ENCODE data around the gene CDK11B.

CDK11B gene

DNA sequence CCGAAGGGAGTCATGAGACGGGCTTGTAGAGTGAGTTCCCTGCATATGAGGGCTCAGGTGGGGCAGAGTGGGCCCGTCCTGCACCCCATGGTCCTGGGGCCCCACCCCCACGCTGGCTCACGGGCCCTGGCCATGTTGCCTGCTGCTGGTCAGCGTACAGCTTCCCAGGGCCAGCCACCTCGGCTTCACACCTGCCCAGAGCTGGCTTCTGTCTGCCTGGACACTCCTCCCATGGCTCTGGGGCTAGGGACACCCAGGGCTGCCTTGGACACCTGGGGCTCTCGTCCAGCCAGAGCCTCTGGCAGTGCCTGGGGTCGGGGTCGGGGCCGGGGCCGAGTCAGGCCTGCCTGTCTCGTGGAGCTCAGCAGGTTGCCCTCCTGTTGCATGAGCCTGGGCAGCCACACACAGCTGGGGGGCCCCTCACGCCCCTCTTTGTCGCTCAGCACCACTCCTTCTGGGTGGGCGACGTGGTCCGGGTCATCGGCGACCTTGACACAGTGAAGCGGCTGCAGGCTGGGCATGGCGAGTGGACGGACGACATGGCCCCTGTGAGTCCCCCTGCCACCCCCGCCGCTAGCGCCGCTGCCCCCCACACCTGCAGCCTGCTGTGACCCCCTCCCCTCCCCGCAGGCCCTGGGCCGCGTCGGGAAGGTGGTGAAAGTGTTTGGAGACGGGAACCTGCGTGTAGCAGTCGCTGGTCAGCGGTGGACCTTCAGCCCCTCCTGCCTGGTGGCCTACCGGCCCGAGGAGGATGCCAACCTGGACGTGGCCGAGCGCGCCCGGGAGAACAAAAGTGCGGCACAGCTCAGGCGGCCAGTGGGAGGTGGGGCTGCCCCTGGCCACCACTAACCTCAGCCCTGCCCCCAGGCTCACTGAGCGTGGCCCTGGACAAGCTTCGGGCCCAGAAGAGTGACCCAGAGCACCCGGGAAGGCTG is 32.3 kb downstream of the CDK11B start:
- DNase-seq: no peak

DNA sequence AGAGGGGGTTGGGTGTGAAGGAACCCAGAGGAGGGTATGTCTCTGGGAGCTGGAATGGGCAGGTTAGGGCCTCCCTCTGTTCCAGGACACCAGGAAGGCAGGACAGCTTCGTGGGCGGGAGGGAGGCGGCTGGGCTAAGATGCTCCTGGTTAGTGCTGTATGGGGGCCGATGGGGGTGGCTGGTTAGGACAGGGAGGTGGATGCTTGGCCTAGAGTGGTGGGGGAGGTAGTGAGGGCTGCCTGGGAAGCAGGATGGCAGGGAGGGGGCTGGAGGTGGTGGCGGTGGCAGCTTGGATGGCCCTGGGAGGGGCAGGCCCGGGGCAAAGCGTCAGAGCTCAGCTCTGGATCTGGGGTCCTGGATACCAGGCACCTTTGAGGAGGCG is 33.0 kb downstream of the CDK11B start:
- DNase-seq: no peak

- DNase-seq: no peak
Measured at GRCh38 chr1:1625404-1625775, 33.4 kb downstream of the CDK11B start.

- no peak for DNase-seq
Measured at GRCh38 chr1:1624443-1625403, 34.1 kb downstream of the CDK11B start.

GRCh38 chr1:1623631-1624442 is 35.0 kb downstream of the CDK11B start:
- no peak for DNase-seq

GRCh38 chr1:1623181-1623630 is 35.6 kb downstream of the CDK11B start:
- no peak for DNase-seq

- DNase-seq: no peak
Measured at GRCh38 chr1:1622788-1623094, 36.1 kb downstream of the CDK11B start.

- DNase-seq: no peak
Measured at GRCh38 chr1:1622010-1622787, 36.6 kb downstream of the CDK11B start.

GRCh38 chr1:1621173-1622009 is 37.4 kb downstream of the CDK11B start:
- DNase-seq: no peak

- DNase-seq: no peak
Measured at GRCh38 chr1:1620433-1621139, 38.2 kb downstream of the CDK11B start.

DNA sequence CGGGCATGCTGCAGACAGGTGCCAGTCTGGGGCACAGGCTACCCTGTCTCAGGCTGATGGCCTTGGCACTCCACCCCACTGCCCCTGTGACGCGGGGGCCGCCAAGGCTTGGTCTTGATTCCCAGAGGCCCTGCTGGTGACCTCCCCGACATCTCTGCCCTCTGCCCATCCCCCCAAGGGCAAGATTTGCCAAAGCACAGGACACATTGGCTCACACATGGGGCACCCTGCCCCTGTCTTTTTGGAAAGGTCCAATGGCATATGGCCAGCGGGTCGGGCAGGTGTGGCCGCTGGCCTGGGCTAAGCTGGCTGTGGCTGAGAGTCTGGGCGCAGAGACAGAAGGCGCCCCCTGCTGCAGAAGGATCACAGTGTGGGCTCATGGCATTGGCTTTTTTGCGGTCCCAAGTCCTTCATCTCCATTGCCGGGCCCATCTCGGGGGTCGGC is 38.9 kb downstream of the CDK11B start:
- no peak for DNase-seq

DNA sequence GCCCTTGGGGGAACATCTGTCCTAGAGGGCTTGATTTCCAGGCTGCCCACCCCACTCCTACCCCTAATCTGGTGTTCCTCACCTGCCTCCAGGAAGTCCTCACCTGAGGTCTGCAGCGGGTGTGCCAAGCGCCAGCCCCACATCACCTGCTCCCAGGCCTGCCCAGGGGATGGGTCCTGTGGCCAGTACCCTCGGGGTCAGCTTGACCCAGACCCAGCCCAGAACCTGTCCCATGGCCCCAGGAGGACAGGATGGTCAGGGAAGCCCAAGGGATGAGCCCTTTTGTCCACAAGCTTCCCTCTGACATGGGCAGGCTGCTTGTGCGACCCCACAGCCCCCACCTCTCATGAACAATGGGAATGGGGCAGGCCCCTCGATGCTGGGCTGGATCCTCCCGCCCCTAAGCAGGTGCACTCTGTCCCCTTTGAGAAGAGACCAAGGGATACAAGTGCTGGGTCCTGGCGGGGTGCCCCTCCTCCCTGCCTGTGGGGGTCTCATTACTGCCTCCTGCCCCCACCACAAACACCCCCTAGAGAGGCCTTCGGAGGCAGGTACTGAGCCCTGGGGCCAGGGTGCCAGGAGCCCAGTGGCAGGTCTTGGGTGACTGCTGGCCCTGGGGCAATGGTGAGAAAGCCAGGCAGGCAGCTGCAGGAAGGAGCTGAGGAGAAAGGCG is 40.3 kb downstream of the CDK11B start:
- no peak for DNase-seq

DNA sequence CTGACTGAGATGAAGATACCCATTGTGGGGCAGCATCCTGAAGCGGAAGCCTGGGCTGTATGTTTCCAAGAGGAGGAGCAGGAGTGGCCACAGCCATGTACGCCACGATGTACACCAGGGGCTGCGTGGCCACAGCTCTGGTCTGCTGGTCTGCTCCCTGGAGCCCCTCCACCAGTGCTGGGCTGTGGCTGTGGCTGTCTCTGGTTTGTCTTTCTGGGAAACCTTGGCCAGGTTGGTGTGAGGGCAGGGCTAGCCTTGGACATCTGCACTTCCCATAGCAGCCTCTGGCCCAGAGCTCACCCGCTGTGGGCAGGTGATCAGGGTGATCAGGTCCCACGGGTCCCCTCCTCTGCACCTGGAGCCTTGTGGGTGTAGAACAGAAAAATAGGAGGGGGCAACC is 40.9 kb downstream of the CDK11B start:
- DNase-seq: no peak

DNA sequence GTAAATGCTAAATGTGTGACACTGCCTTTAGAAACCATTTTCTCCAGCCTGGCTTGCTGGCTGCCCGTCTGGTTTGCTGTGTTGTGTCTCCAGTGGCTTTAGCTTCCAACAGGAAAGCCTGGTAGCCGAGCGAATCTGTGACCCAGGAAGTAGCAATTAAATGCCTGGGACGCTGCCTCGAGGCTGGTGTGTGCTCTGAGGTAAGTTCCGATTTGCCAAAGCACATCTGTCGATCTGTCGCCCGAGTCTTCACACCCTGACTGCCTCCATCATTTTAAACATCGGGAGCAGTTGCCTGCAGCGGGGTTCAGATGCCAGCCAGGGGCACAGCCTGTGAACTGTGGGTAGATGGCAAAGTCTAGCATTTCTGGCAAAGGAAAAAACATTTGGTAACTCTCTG is 41.3 kb downstream of the CDK11B start:
- no peak for DNase-seq

GRCh38 chr1:1616838-1617237 is 42.0 kb downstream of the CDK11B start:
- no peak for DNase-seq

DNA sequence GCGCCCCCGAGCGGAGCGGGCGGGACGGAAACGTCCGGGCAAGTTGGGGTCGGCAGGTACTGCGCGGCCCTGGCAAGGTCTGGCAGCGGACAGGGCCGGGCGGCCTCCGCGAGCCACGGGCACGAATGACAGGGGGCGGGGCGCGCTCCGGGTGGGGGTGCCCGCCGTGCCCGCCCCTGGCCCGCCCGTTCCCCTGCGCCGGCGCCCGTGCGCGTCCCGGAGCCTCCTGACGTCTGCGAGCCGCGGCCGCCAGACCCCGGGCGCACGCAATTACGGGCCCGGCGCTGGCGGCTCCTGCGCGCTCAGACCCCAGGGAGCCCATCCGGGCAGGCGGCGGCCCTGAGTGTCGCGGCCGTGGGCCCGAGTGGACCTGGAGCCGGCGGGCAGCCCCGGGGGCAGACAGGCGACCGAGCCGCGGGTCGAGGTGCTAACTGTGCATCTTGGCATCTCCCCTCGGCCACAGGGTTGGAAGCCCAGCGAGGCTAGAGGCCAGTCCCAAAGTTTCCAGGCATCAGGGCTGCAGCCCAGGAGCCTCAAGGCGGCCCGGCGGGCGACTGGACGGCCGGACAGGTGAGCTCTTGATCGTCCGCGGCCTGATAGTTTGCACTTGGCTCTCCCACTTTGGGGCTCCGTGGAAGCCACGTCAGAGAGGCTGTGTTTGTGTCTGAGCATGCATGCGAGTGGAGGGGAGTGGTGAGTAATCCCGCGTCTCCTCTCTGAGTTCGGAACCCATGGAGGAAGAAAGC is 42.6 kb downstream of the CDK11B start:
- no peak for DNase-seq

DNA sequence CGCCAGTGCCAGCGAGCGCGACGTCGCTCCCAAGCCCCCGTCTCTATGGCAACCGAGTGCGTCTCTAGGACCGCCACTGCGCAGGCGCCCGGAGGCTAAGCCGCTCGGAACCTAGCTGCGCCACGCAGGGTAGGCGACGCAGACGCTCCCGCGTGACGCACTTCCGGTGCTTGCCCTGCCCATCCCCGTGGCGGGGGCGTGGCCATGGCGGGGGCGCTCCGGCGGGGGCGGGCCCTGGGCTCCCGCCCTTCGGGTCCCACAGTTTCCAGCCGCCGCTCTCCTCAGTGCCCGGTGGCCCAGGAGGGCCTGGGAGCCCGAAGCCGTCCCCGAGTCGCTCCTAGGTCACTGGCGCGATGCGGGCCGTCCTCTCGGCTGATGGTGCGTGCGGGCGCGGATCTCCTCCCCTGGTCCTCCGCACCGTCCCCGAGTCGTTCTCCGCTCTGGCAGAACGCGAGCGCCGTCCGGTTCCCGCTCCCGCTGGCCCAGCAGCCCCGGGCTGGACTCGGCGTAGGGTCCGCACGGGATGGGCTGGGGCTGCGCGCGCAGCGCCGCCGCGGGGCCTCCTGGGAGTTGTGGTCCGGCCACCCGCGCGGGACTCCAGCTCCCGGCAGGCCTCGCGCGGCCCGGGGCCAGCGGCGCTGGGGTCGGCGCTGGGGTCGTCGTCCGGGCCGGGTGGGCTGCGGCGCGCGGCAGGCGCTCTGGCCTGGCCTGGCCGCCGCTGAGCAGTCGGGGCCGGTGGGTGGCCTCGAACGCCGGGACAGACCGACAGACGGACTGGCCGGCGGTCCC is 43.4 kb downstream of the CDK11B start, which contains the start of gene MIB2:
Gene MIB2, plus strand, starts transcription at position 245 of the 789 bp plus-strand sequence. CDS start 7,953 bp downstream, outside the sequence.
- DNase-seq: peak; percentile 84

DNA sequence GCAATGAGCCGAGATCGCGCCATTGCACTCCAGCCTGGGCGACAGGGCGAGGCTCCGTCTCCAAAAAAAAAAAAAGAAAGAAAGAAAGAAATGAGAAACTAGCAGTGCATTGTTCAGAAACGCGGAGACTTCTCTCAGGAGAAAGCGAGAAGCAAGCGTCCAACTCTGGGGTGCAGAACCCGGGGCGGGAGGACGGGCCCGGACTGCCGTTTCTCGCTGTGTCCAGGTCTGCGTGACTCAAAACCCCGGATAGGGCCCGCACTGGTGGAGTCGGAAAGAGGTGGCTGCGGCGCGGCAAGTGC is 43.9 kb downstream of the CDK11B start:
- DNase-seq: no peak
